HEK293 (cell line): Measurements from ENCODE around the gene DDR1.

Source experiments
- CTCF ChIA-PET: fragments of 350-600 bp; formaldehyde crosslinking; extraction: SDS; loops from one replicate; lab custom pipeline; 2021; ENCODE audit warnings: antibody characterized with exemption; lab: Yijun Ruan, JAX
- POLR2A ChIA-PET: fragments of 300-600 bp; formaldehyde crosslinking; extraction: SDS; loops from one replicate; lab custom pipeline; 2020; ENCODE audit warnings: antibody characterized with exemption, inconsistent platforms; lab: Yijun Ruan, JAX
- H3K27ac ChIP-seq: fragments of 200-500 bp; sonication (Bioruptor generic); 2 replicates; pipeline ENCODE4 v1.5.1; 2014; ENCODE audit warnings: low read depth, low read length, control low read depth, inconsistent platforms; ENCODE audit errors: extremely low read depth
- H3K36me3 ChIP-seq, 2 experiments: fragments of 200-500 bp in 1 of 2; sonication (Bioruptor generic) in 1 of 2; 1 replicate in 1 of 2; 2 replicates in 1 of 2; pipeline ENCODE4 v1.5.1; 2014 to 2017; ENCODE audit warnings: inconsistent platforms in 2 of 2, low read length in 2 of 2; ENCODE audit not compliant: control insufficient read depth in 2 of 2, insufficient read depth in 1 of 2
- H3K4me1 ChIP-seq: fragments of 200-500 bp; sonication (Bioruptor generic); 2 replicates; pipeline ENCODE4 v1.5.1; 2014; ENCODE audit warnings: mild to moderate bottlenecking, low read length, inconsistent platforms; ENCODE audit not compliant: control insufficient read depth, insufficient read depth
- H3K4me3 ChIP-seq: 2 replicates; pipeline ENCODE4 v1.5.1; 2011; ENCODE audit warnings: low read depth, mild to moderate bottlenecking, control low read depth, low read length, moderate library complexity
- H3K9me3 ChIP-seq: fragments of 200-500 bp; sonication (Bioruptor generic); 2 replicates; pipeline ENCODE4 v1.5.1; 2014; ENCODE audit warnings: low read depth, low read length, inconsistent platforms; ENCODE audit not compliant: control insufficient read depth, insufficient read depth
- GLIS2 ChIP-seq: fragments of 450-650 bp; formaldehyde crosslinking; IDR thresholded peaks from 2 replicates; pipeline ENCODE4 v1.5.1; 2016; ENCODE audit warnings: missing biosample characterization, missing genetic modification characterization
- HOXD13 ChIP-seq: sonication (generic); formaldehyde crosslinking; IDR thresholded peaks from 2 replicates; pipeline ENCODE4 v1.8.0; 2022; ENCODE audit warnings: missing genetic modification reagents, borderline replicate concordance
- PATZ1 ChIP-seq: fragments of 450-650 bp; formaldehyde crosslinking; IDR thresholded peaks from 2 replicates; pipeline ENCODE4 v1.5.1; 2016; ENCODE audit warnings: missing biosample characterization, missing genetic modification characterization
- SCRT2 ChIP-seq: fragments of 450-650 bp; formaldehyde crosslinking; IDR thresholded peaks from 2 replicates; pipeline ENCODE4 v1.5.1; 2016; ENCODE audit warnings: missing biosample characterization, missing genetic modification characterization
- SP7 ChIP-seq: fragments of 450-650 bp; formaldehyde crosslinking; IDR thresholded peaks from 2 replicates; pipeline ENCODE4 v1.5.1; 2016; ENCODE audit warnings: missing biosample characterization, missing genetic modification characterization
- ZIC2 ChIP-seq: fragments of 450-650 bp; formaldehyde crosslinking; IDR thresholded peaks from 2 replicates; pipeline ENCODE4 v1.5.1; 2016; ENCODE audit warnings: missing biosample characterization, missing genetic modification characterization
- ZNF121 ChIP-seq: fragments of 450-650 bp; formaldehyde crosslinking; IDR thresholded peaks from 2 replicates; pipeline ENCODE4 v1.5.1; 2016; ENCODE audit warnings: missing biosample characterization, missing genetic modification characterization
- ZNF169 ChIP-seq: fragments of 450-650 bp; formaldehyde crosslinking; IDR thresholded peaks from 2 replicates; pipeline ENCODE4 v1.5.1; 2016; ENCODE audit warnings: missing biosample characterization, missing genetic modification characterization
- ZNF239 ChIP-seq: fragments of 450-650 bp; formaldehyde crosslinking; IDR thresholded peaks from 2 replicates; pipeline ENCODE4 v1.5.1; 2016; ENCODE audit warnings: missing biosample characterization, missing genetic modification characterization
- TF ChIP-seq, protein P1 (sequence below): fragments of 450-650 bp; formaldehyde crosslinking; IDR thresholded peaks from 2 replicates; pipeline ENCODE4 v1.5.1; 2016; ENCODE audit warnings: missing biosample characterization, missing genetic modification characterization
- TF ChIP-seq, protein P2 (sequence below): fragments of 450-650 bp; formaldehyde crosslinking; IDR thresholded peaks from 2 replicates; pipeline ENCODE4 v1.5.1; 2016; ENCODE audit warnings: missing biosample characterization, missing genetic modification characterization

The DDR1 gene

DNA sequence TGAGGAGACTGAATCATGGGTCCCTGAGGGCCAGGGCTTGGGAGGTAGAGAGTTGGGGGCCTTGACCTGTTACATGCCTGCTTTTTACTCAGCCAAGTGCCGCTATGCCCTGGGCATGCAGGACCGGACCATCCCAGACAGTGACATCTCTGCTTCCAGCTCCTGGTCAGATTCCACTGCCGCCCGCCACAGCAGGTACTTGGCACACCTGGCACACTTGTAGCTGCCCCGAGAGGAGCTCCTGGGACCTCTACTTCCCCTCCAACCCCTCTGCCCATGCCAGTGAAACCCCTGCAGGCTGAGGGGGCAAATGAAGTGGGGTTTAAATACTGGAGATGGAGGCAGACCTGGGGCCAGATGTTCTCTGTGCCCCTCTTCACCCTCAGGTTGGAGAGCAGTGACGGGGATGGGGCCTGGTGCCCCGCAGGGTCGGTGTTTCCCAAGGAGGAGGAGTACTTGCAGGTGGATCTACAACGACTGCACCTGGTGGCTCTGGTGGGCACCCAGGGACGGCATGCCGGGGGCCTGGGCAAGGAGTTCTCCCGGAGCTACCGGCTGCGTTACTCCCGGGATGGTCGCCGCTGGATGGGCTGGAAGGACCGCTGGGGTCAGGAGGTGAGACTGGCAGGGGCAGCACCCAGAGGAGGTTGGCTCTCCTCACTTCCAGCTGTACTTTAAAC is 4.6 kb downstream of the DDR1 start:
- CTCF ChIA-PET: interaction anchor here (0.6 to 2.6 kb wide), 15 partner anchors 10 to 210 kb away, joined by 3 to 13 read pairs (median 5); partner anchors contain the start of gene VARS2
- Histone ChIP-seq H3K27ac (no peak overlapping the region), H3K4me1 (peaks cover 29% of the 10 kb centered on the region), H3K4me3 (no peak overlapping the region)
- no peak for TF ChIP-seq ZNF239 (tag by site-specific recombination)
- 0 out of 2 replicates have a peak, but pooled peaks have one; percentile 2 for TF ChIP-seq PATZ1 (tag by site-specific recombination)
- TF ChIP-seq GLIS2 (tag by site-specific recombination): peak; percentile 4; the same call in 1 of the 2 replicates
- TF ChIP-seq, protein P1, sequence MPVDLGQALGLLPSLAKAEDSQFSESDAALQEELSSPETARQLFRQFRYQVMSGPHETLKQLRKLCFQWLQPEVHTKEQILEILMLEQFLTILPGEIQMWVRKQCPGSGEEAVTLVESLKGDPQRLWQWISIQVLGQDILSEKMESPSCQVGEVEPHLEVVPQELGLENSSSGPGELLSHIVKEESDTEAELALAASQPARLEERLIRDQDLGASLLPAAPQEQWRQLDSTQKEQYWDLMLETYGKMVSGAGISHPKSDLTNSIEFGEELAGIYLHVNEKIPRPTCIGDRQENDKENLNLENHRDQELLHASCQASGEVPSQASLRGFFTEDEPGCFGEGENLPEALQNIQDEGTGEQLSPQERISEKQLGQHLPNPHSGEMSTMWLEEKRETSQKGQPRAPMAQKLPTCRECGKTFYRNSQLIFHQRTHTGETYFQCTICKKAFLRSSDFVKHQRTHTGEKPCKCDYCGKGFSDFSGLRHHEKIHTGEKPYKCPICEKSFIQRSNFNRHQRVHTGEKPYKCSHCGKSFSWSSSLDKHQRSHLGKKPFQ (tag by site-specific recombination): no peak
- TF ChIP-seq SCRT2 (tag by site-specific recombination): peak; percentile 44; the same call in 1 of the 2 replicates
- TF ChIP-seq, all 188 proteins: peak for 3
- POLR2A ChIA-PET: interaction anchor here (0.5 to 1.1 kb wide), 7 partner anchors 11 to 207 kb away, joined by 3 to 4 read pairs (median 3); partner anchors contain the start of genes FLOT1 and GTF2H4
- Histone ChIP-seq H3K9me3 (no peaks in the 10 kb centered on the region), H3K36me3 (peaks cover 0 to 53% of the 10 kb centered on the region in 2 experiments; a peak in 2 of 3 replicates)

- Histone ChIP-seq H3K9me3 (no peaks in the 10 kb centered on the region), H3K36me3 (peaks cover 2 to 57% of the 10 kb centered on the region in 2 experiments), H3K27ac (no peak overlapping the region), H3K4me3 (no peak overlapping the region), H3K4me1 (peaks cover 29% of the 10 kb centered on the region)
- TF ChIP-seq ZNF169 (tag by site-specific recombination): no peak
- no peak for TF ChIP-seq HOXD13
- no peak for TF ChIP-seq SP7 (tag by site-specific recombination)
- peak; percentile 84 for TF ChIP-seq ZNF121 (tag by site-specific recombination)
- ChIA-PET CTCF (interaction anchor here (0.6 to 2.6 kb wide), 11 partner anchors 11 to 198 kb away, joined by 3 to 13 read pairs (median 5); partner anchors contain the start of gene VARS2), POLR2A (interaction anchor here (0.5 to 1.1 kb wide), 4 partner anchors 10 to 275 kb away, joined by 3 to 5 read pairs (median 3); no protein-coding TSS in a partner anchor)
Observed at GRCh38 chr6:30889496-30889885, 5.2 kb downstream of the DDR1 start.

- peaks cover 26% of the 10 kb centered on the region for H3K4me1 ChIP-seq
- TF ChIP-seq, protein P2, sequence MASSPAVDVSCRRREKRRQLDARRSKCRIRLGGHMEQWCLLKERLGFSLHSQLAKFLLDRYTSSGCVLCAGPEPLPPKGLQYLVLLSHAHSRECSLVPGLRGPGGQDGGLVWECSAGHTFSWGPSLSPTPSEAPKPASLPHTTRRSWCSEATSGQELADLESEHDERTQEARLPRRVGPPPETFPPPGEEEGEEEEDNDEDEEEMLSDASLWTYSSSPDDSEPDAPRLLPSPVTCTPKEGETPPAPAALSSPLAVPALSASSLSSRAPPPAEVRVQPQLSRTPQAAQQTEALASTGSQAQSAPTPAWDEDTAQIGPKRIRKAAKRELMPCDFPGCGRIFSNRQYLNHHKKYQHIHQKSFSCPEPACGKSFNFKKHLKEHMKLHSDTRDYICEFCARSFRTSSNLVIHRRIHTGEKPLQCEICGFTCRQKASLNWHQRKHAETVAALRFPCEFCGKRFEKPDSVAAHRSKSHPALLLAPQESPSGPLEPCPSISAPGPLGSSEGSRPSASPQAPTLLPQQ (tag by site-specific recombination): no peak
- peak; percentile 68 for TF ChIP-seq ZIC2 (tag by site-specific recombination)
- TF ChIP-seq, all 188 proteins: peak for 1
- ChIA-PET CTCF (interaction anchor here (0.6 to 2.6 kb wide), 10 partner anchors 16 to 476 kb away, joined by 3 to 13 read pairs (median 4); partner anchors contain the start of gene VARS2), POLR2A (interaction anchor here (0.5 to 1.1 kb wide), 3 partner anchors 22 to 275 kb away, joined by 3 to 5 read pairs (median 3); no protein-coding TSS in a partner anchor)
- Histone ChIP-seq H3K27ac (no peak overlapping the region), H3K36me3 (peaks cover 8 to 63% of the 10 kb centered on the region in 2 experiments), H3K4me3 (no peak overlapping the region), H3K9me3 (no peaks in the 10 kb centered on the region)
Observed at GRCh38 chr6:30889921-30890645, 5.8 kb downstream of the DDR1 start.
